Measurements from ENCODE around the gene RXFP4.

DNA sequence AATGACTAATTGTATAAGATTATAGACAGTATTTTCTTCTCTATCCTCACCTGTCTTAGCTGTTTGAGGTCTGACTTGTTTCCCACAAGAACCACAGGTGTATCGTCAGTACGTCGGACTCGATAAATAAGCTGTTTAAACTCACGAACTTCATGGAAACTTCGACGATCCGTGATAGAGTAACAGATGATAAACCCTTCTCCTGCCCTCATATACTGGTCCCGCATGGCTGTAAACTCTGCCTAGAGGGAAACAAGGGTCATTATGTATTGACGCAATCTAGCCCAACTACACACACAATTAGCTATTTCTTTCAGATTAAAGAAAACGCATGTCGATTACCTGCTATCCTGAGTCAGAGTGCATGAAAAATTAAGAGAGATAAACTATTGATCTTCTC, 37.2 kb upstream of the RXFP4 start:
- TF ChIP-seq JUND (IDR thresholded peaks at IDR 0.05): no peak
- no peak for TF ChIP-seq EP300 (IDR thresholded peaks at IDR 0.05; ENCODE audit: borderline replicate concordance in 1 of 2, low read depth in 1 of 2, low read length in 1 of 2)
- TF ChIP-seq, protein P1, sequence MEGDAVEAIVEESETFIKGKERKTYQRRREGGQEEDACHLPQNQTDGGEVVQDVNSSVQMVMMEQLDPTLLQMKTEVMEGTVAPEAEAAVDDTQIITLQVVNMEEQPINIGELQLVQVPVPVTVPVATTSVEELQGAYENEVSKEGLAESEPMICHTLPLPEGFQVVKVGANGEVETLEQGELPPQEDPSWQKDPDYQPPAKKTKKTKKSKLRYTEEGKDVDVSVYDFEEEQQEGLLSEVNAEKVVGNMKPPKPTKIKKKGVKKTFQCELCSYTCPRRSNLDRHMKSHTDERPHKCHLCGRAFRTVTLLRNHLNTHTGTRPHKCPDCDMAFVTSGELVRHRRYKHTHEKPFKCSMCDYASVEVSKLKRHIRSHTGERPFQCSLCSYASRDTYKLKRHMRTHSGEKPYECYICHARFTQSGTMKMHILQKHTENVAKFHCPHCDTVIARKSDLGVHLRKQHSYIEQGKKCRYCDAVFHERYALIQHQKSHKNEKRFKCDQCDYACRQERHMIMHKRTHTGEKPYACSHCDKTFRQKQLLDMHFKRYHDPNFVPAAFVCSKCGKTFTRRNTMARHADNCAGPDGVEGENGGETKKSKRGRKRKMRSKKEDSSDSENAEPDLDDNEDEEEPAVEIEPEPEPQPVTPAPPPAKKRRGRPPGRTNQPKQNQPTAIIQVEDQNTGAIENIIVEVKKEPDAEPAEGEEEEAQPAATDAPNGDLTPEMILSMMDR (IDR thresholded peaks at IDR 0.05): no peak
- TF ChIP-seq MXI1 (IDR thresholded peaks at IDR 0.05; ENCODE audit: low read depth, low read length): no peak
- TF ChIP-seq, protein P2, sequence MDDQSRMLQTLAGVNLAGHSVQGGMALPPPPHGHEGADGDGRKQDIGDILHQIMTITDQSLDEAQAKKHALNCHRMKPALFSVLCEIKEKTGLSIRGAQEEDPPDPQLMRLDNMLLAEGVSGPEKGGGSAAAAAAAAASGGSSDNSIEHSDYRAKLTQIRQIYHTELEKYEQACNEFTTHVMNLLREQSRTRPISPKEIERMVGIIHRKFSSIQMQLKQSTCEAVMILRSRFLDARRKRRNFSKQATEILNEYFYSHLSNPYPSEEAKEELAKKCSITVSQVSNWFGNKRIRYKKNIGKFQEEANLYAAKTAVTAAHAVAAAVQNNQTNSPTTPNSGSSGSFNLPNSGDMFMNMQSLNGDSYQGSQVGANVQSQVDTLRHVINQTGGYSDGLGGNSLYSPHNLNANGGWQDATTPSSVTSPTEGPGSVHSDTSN (IDR thresholded peaks at IDR 0.05): no peak
- TF ChIP-seq, protein P3, sequence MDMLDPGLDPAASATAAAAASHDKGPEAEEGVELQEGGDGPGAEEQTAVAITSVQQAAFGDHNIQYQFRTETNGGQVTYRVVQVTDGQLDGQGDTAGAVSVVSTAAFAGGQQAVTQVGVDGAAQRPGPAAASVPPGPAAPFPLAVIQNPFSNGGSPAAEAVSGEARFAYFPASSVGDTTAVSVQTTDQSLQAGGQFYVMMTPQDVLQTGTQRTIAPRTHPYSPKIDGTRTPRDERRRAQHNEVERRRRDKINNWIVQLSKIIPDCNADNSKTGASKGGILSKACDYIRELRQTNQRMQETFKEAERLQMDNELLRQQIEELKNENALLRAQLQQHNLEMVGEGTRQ (IDR thresholded peaks at IDR 0.05; ENCODE audit: borderline replicate concordance, low read depth, low read length): no peak
- TF ChIP-seq, protein P4, sequence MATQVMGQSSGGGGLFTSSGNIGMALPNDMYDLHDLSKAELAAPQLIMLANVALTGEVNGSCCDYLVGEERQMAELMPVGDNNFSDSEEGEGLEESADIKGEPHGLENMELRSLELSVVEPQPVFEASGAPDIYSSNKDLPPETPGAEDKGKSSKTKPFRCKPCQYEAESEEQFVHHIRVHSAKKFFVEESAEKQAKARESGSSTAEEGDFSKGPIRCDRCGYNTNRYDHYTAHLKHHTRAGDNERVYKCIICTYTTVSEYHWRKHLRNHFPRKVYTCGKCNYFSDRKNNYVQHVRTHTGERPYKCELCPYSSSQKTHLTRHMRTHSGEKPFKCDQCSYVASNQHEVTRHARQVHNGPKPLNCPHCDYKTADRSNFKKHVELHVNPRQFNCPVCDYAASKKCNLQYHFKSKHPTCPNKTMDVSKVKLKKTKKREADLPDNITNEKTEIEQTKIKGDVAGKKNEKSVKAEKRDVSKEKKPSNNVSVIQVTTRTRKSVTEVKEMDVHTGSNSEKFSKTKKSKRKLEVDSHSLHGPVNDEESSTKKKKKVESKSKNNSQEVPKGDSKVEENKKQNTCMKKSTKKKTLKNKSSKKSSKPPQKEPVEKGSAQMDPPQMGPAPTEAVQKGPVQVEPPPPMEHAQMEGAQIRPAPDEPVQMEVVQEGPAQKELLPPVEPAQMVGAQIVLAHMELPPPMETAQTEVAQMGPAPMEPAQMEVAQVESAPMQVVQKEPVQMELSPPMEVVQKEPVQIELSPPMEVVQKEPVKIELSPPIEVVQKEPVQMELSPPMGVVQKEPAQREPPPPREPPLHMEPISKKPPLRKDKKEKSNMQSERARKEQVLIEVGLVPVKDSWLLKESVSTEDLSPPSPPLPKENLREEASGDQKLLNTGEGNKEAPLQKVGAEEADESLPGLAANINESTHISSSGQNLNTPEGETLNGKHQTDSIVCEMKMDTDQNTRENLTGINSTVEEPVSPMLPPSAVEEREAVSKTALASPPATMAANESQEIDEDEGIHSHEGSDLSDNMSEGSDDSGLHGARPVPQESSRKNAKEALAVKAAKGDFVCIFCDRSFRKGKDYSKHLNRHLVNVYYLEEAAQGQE (IDR thresholded peaks at IDR 0.05; ENCODE audit: low read depth, low read length): no peak
- TF ChIP-seq RCOR1 (IDR thresholded peaks at IDR 0.05; ENCODE audit: low read length): no peak
- no peak for TF ChIP-seq POLR2AphosphoS5 (IDR thresholded peaks at IDR 0.05; ENCODE audit: low read depth, low read length)
- TF ChIP-seq, protein P5, sequence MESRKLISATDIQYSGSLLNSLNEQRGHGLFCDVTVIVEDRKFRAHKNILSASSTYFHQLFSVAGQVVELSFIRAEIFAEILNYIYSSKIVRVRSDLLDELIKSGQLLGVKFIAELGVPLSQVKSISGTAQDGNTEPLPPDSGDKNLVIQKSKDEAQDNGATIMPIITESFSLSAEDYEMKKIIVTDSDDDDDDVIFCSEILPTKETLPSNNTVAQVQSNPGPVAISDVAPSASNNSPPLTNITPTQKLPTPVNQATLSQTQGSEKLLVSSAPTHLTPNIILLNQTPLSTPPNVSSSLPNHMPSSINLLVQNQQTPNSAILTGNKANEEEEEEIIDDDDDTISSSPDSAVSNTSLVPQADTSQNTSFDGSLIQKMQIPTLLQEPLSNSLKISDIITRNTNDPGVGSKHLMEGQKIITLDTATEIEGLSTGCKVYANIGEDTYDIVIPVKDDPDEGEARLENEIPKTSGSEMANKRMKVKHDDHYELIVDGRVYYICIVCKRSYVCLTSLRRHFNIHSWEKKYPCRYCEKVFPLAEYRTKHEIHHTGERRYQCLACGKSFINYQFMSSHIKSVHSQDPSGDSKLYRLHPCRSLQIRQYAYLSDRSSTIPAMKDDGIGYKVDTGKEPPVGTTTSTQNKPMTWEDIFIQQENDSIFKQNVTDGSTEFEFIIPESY (IDR thresholded peaks at IDR 0.05; ENCODE audit: borderline replicate concordance, low read depth): no peak
- no peak for TF ChIP-seq YY1 (IDR thresholded peaks at IDR 0.05; ENCODE audit: low read depth)
- no peak for TF ChIP-seq GATA2 (CRISPR knock-in tag; IDR thresholded peaks at IDR 0.05)
- TF ChIP-seq EZH2phosphoT487 (IDR thresholded peaks at IDR 0.05; ENCODE audit: borderline replicate concordance, low read depth): no peak
